Measurements from ENCODE around the gene CCDC88C. TPM values are rescaled to one million over a fixed set of nuclear protein-coding genes. Genes with fewer than 3 reads are reported as not detected.

The CCDC88C gene
- total and polyA plus RNA-seq, 11 donors, result 2.4 to 15.6 (median 4.8) TPM

GRCh38 chr14:91238661-91239060 is 179.0 kb downstream of the CCDC88C start:
- Histone ChIP-seq H3K36me3 (peaks cover 0 to 4% (median 0%) of the 10 kb centered on the region in 9 donors), H3K9me3 (no peaks in the 10 kb centered on the region), H3K4me1 (peaks cover 0 to 27% (median 0%) of the 10 kb centered on the region in 12 donors), H3K4me3 (no peak overlapping the region), H3K27me3 (peaks cover 0 to 3% (median 0%) of the 10 kb centered on the region in 9 donors), H3K27ac (no peak overlapping the region)
- intact Hi-C loops (cut with DNase I), result no loop called here
- DNase-seq (no peak), ATAC-seq (no peak)
- TF ChIP-seq CTCF (IDR thresholded peaks at IDR 0.05) (no peak), POLR2A (IDR thresholded peaks at IDR 0.05) (no peak)
- 78 to 86% (median 80%) methylated on average over 8 of the region's 8 CpGs for WGBS, 4 donors

- Histone ChIP-seq H3K27me3 (no peaks in the 10 kb centered on the region), H3K4me3 (no peak overlapping the region), H3K27ac (no peak overlapping the region), H3K36me3 (peaks cover 0 to 4% (median 0%) of the 10 kb centered on the region in 9 donors), H3K4me1 (peaks cover 0 to 21% (median 0%) of the 10 kb centered on the region in 12 donors), H3K9me3 (no peaks in the 10 kb centered on the region)
- intact Hi-C loops (cut with DNase I), result no loop called here
- ATAC-seq (no peak), DNase-seq (no peak)
- 74 to 82% (median 81%) methylated on average over 4 of the region's 4 CpGs for WGBS, 4 donors
- no peak for TF ChIP-seq CTCF (IDR thresholded peaks at IDR 0.05)
- TF ChIP-seq POLR2A (IDR thresholded peaks at IDR 0.05), result no peak
Measured at GRCh38 chr14:91238085-91238484, 179.5 kb downstream of the CCDC88C start.

GRCh38 chr14:91237219-91237618 is 180.4 kb downstream of the CCDC88C start:
- Histone ChIP-seq H3K27me3 (no peaks in the 10 kb centered on the region), H3K27ac (no peak overlapping the region), H3K36me3 (peaks cover 0 to 4% (median 0%) of the 10 kb centered on the region in 9 donors), H3K4me1 (peaks cover 0 to 23% (median 0%) of the 10 kb centered on the region in 12 donors), H3K4me3 (no peak overlapping the region), H3K9me3 (no peaks in the 10 kb centered on the region)
- WGBS, 4 donors, result 82 to 93% (median 85%) methylated on average over 7 of the region's 7 CpGs
- intact Hi-C loops (cut with DNase I), result no loop called here
- no peak for ATAC-seq
- no peak for DNase-seq
- TF ChIP-seq POLR2A (IDR thresholded peaks at IDR 0.05) (no peak), CTCF (IDR thresholded peaks at IDR 0.05) (no peak)

- TF ChIP-seq CTCF (IDR thresholded peaks at IDR 0.05) (no peak), POLR2A (IDR thresholded peaks at IDR 0.05) (no peak)
- intact Hi-C loops (cut with DNase I), result no loop called here
- Histone ChIP-seq H3K27ac (no peak overlapping the region), H3K4me3 (no peak overlapping the region), H3K36me3 (peaks cover 0 to 5% (median 0%) of the 10 kb centered on the region in 9 donors), H3K27me3 (no peaks in the 10 kb centered on the region), H3K4me1 (peaks cover 0 to 37% (median 0%) of the 10 kb centered on the region in 12 donors), H3K9me3 (peaks cover 0 to 8% (median 4%) of the 10 kb centered on the region in 12 donors)
- no peak for DNase-seq
- WGBS, 4 donors, result 84 to 96% (median 89%) methylated on average over 7 of the region's 7 CpGs
- no peak for ATAC-seq
Measured at GRCh38 chr14:91235841-91236240, 181.8 kb downstream of the CCDC88C start.
